ENCODE data around the gene CD81.

The CD81 gene

GRCh38 chr11:2444821-2445745 is 68.0 kb downstream of the CD81 start, which contains the start of gene KCNQ1:
Gene KCNQ1 (plus strand): TSS chr11:2445008. CDS start chr11:2445099, 91 bp downstream.
- Mint-ChIP-seq H3K27ac (no peak within 1 kb of the TSS), H3K4me3 (peak within 1 kb of the TSS; percentile 78), H3K4me1 (peaks cover 25% of the 10 kb centered on the region), H3K9me3 (no peaks in the 10 kb centered on the region), H3K36me3 (no peaks in the 10 kb centered on the region)
- ATAC-seq (peak; percentile 79), DNase-seq (ENCODE audit: low spot score in 2 of 2) (peak; percentile 48 to 72)

GRCh38 chr11:2445746-2446551 is 68.8 kb downstream of the CD81 start:
- Mint-ChIP-seq H3K4me1 (peaks cover 25% of the 10 kb centered on the region), H3K27ac (no peak overlapping the region), H3K4me3 (peak overlapping the region; percentile 78), H3K9me3 (no peaks in the 10 kb centered on the region), H3K36me3 (no peaks in the 10 kb centered on the region)
- ATAC-seq (no peak), DNase-seq (ENCODE audit: low spot score in 2 of 2) (no peak)

DNA sequence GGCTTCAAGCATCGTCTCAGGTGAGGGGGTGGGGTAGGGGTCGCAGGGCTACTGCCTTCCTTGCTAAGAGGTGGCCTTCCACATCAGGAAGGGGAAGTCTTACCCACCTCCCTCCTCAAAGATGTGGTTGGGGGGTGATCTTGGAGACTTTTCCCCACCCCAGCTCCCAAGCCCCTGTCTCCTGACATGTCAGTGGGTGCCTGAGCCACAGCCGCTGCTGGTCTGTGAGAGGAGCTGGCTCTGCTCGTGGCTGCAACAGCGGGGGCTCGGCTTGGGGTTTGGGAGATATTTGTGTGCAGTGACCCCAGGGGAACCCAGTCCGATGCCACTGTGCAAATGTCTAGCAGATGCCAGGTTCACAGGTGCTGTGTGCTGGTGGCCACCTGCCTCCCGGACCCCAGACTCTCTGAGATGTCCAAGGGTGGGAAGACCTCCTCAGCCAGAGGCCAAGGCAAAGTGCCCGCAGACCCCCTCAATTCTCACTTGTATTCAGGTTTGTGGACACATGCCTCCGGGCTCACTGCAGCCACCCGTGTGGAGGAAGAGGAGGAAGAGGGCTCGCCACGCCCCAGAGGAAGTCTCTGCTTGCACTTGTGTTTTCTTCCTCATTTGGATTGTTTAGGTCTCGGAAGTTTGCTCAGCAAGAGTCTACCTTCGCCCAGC is 69.6 kb downstream of the CD81 start:
- H3K4me1 Mint-ChIP-seq = peaks cover 25% of the 10 kb centered on the region
- H3K9me3 Mint-ChIP-seq = no peaks in the 10 kb centered on the region
- no peaks in the 10 kb centered on the region for H3K36me3 Mint-ChIP-seq
- H3K27ac Mint-ChIP-seq = no peak overlapping the region
- ATAC-seq = no peak
- DNase-seq (ENCODE audit: low spot score in 2 of 2) = no peak
- H3K4me3 Mint-ChIP-seq = peak overlapping the region; percentile 78

Measured in stimulated activated effector memory CD8-positive, alpha-beta T cell treated with anti-CD3 and anti-CD28 coated beads, Interleukin-12 subunit alpha, Interleukin-12 subunit beta, amount 100 ng/mL, for 72 hours (primary cell).